Esophagus squamous epithelium (tissue), 4 donors: ENCODE data around the gene DYRK1A.

Source experiments
- CTCF ChIP-seq, 6 experiments: fragments of 450-650 bp in 4 of 6; fragments of 200-600 bp in 2 of 6; sonication (generic) in 2 of 6; IDR thresholded peaks; one replicate each; pipeline ENCODE4 v1.5.1; 2016 to 2019; ENCODE audit warnings: antibody characterized with exemption in 6 of 6, mild to moderate bottlenecking in 4 of 6, moderate library complexity in 4 of 6
- POLR2A ChIP-seq, 4 donors: fragments of 450-650 bp; IDR thresholded peaks; one replicate each; pipeline ENCODE4 v1.6.1; 2017; ENCODE audit warnings: antibody characterized with exemption in 4 of 4, mild to moderate bottlenecking in 4 of 4, moderate library complexity in 3 of 4

DNA sequence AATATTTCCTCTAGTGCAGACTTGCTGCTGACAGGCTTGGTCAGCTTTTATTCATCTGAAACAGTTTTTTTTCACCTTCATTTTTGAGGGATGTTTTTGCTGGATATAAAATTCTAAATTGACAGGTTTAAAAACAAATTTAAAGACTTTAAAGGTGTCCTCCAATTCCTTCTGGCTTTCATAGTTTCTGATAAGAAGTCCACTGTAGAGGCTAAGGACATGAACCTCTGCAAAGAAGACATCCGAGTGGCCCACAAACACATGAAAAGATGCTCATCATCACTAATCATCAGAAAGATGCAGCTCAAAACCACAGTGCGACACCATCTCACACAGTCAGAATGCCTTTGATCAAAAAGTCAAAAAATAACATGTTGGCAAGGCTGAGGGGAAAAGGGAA, 42.0 kb upstream of the DYRK1A start:
- TF ChIP-seq CTCF (IDR thresholded peaks at IDR 0.05) (no peak), POLR2A (IDR thresholded peaks at IDR 0.05) (no peak)
